D721Med (cell line): ENCODE results near the gene IVD.

Source experiments
- DNase-seq: peaks from one replicate; pipeline ENCODE4 v3.0.0; 2011; ENCODE audit warnings: low spot score; ENCODE audit not compliant: insufficient read length
- FAIRE-seq: peaks from 2 replicates; lab custom pipeline; 2011; peaks lifted over from hg19 to GRCh38; lab: Jason Lieb, UNC
- TF ChIP-seq, protein P1 (sequence below): IDR thresholded peaks from 2 replicates; pipeline ENCODE4 v1.5.1; 2012; ENCODE audit warnings: mild to moderate bottlenecking, control low read depth; ENCODE audit not compliant: insufficient read depth; ENCODE audit errors: missing control alignments

IVD gene

DNA sequence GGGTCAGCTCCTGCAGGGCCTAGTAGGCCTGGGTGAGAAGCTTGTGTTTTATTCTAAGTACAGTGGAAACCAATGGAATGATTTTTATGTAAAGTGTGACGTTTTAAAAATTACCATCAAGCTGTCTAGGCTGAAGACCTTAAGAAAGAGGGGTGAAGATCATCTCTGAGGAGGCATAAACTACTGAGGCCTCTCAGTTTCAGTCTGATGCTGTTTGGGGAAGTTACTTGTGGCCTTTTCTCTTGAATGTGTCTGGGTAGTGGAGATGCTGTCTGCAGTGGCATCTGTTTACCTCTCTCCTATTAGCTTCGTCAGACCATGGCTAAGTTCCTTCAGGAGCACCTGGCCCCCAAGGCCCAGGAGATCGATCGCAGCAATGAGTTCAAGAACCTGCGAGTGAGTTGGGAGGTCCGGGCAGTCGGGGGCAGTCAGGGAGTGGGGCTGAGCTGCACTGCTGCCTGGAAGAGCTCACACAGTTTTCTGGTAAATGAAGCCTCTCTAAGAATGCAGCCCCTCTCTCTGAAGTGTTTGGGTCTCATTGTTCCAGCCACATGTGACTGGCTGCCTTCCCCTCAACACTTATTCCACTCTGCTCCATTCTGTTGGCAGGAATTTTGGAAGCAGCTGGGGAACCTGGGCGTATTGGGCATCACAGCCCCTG, 1.9 kb downstream of the IVD start:
- FAIRE-seq (no peak), DNase-seq (no peak)
- TF ChIP-seq, protein P1, sequence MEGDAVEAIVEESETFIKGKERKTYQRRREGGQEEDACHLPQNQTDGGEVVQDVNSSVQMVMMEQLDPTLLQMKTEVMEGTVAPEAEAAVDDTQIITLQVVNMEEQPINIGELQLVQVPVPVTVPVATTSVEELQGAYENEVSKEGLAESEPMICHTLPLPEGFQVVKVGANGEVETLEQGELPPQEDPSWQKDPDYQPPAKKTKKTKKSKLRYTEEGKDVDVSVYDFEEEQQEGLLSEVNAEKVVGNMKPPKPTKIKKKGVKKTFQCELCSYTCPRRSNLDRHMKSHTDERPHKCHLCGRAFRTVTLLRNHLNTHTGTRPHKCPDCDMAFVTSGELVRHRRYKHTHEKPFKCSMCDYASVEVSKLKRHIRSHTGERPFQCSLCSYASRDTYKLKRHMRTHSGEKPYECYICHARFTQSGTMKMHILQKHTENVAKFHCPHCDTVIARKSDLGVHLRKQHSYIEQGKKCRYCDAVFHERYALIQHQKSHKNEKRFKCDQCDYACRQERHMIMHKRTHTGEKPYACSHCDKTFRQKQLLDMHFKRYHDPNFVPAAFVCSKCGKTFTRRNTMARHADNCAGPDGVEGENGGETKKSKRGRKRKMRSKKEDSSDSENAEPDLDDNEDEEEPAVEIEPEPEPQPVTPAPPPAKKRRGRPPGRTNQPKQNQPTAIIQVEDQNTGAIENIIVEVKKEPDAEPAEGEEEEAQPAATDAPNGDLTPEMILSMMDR, result no peak

DNA sequence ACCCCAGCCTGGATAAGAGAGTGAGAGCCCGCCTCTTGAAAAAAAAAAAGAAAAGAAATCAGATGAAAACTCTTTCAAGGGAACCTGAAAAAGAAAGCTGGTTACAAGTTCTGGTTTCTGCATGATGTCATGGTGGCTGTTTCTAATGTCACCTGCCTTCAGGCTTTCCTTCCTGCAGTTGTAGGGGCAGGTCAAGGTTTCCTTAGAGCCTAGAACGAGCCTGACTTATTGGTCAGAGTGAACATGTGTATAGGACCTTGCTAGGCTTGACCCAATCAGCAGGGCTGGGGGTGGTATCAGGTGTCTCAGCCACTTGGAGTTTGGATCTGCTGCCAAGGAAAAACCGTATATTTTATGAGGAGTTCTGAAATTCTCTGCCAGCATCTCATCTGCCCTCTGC, 3.8 kb downstream of the IVD start:
- FAIRE-seq, result no peak
- DNase-seq, result no peak
- TF ChIP-seq, protein P1, result no peak

GRCh38 chr15:40410476-40410875, 4.9 kb downstream of the IVD start:
- TF ChIP-seq, protein P1, result no peak
- FAIRE-seq (no peak), DNase-seq (no peak)

DNA sequence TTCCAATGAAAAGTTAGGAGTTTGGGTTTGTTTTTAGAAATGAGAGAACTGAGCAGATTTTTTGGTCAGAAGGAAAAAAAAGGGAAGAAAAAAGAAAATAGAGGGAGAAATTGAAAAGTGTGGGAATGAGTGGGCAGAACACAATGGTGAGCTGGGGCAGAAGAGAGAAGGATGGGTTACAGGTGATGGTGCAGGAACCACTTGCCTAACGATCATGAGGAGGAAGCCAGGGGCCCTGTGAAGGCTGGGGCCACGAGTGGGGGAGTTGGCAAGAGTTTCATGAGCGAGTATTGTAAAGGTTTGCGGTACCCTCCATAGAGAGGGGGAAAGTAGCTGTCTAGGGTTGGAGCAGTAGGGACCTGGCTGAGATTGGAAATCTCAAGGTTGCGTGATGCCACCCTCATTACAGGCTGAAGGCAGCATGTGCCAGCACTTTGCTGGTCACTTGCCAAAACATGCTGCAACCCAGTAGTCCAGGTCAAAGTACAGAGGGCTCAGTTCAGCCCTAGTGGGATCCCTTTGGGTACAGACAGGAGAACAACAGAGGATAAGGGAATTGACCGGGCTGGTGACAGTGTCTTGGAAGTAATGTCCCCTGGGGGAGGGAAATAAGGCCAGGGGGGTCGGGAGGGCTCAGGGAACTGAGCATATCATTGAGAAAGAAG, 6.6 kb downstream of the IVD start:
- TF ChIP-seq, protein P1, result no peak
- DNase-seq (no peak), FAIRE-seq (no peak)

DNA sequence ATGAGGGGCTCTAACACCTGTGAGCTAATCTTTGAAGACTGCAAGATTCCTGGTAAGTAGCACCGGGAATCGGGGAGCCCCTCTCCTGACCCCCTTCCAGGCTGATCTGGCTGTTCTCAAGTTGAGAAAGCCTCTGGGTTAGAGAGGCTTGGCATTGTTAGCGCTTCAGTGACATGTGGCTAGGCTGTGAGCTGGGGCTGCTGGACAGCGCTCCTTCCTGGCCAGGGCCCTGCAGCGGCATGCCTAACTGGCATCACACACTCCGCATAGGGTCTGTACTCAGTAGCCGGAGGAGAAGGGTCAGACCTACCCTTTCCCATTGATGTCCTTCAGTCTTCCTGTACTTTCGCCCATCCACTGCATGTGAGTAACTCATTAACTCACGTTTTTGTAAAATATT, 7.4 kb downstream of the IVD start:
- TF ChIP-seq, protein P1, result no peak
- DNase-seq, result no peak

GRCh38 chr15:40414816-40415215, 9.2 kb downstream of the IVD start:
- FAIRE-seq (no peak), DNase-seq (no peak)
- TF ChIP-seq, protein P1, result no peak

More for the DNA sequence above, 7.4 kb downstream of the IVD start:
- FAIRE-seq, result no peak

- TF ChIP-seq, protein P1, result no peak
- FAIRE-seq (no peak), DNase-seq (no peak)
These were observed 9.6 kb downstream of the IVD start for GRCh38 chr15:40415226-40415625.
